GM12878 (cell line): ENCODE measurements around the gene GSC2. TPM values are rescaled to one million over a fixed set of nuclear protein-coding genes. Genes with fewer than 3 reads are reported as not detected.

Source experiments
- ATAC-seq: fragments of 200-7000 bp; cut with Tn5 transposase; 3 replicates; pipeline ENCODE4 v1.9.1; 2020; ENCODE audit warnings: mild to moderate bottlenecking, moderate library complexity
- BruUV-seq: library from RNA; stranded (reverse); fragments of 400-500 nt; replicated peaks from 2 replicates; lab custom pipeline; 2021; lab: Mats Ljungman, UMichigan
- CTCF ChIA-PET: fragments of 300-600 bp; sonication (Branson Sonifier 250); formaldehyde crosslinking; extraction: SDS; loops from one replicate; lab custom pipeline; 2021; ENCODE audit warnings: inconsistent platforms; lab: Yijun Ruan, JAX
- POLR2A ChIA-PET: fragments of 350-600 bp; formaldehyde crosslinking; extraction: SDS; loops from one replicate; lab custom pipeline; 2021; ENCODE audit warnings: inconsistent platforms; lab: Charles Lee
- RAD21 ChIA-PET: fragments of 300-600 bp; sonication (Branson Sonifier 250); formaldehyde crosslinking; loops from one replicate; lab custom pipeline; 2023; ENCODE audit warnings: antibody characterized with exemption; ENCODE audit not compliant: unreplicated experiment; lab: Charles Lee
- SMC1A ChIA-PET: fragments of 300-600 bp; sonication (Branson Sonifier 250); formaldehyde crosslinking; loops from one replicate; lab custom pipeline; 2023; ENCODE audit not compliant: unreplicated experiment, uncharacterized antibody; lab: Charles Lee
- DNase-seq: peaks from one replicate; pipeline ENCODE4 v3.0.0-alpha.2; 2011; ENCODE audit warnings: low read depth, low spot score
- FAIRE-seq: peaks from 3 replicates; lab custom pipeline; 2011; peaks lifted over from hg19 to GRCh38; lab: Jason Lieb, UNC
- H2AFZ ChIP-seq: 2 replicates; pipeline ENCODE4 v1.6.0; 2011; ENCODE audit warnings: low read depth, low read length, control low read depth; ENCODE audit not compliant: control insufficient read depth
- H3K27ac ChIP-seq: 2 replicates; pipeline ENCODE4 v1.5.1; 2011; ENCODE audit warnings: control low read depth; ENCODE audit not compliant: control insufficient read depth, insufficient read depth
- H3K27me3 ChIP-seq, 2 experiments: replicated peaks in 1 of 2; 2 replicates each; pipeline versions ENCODE4 v1.6.0 to v1.6.1; 2011; ENCODE audit warnings: low read length in 1 of 2; ENCODE audit not compliant: control insufficient read depth in 2 of 2, insufficient read depth in 2 of 2
- H3K36me3 ChIP-seq, 2 experiments: 2 replicates each; pipeline ENCODE4 v1.5.1; 2011; ENCODE audit warnings: low read length in 1 of 2; ENCODE audit not compliant: control insufficient read depth in 2 of 2, insufficient read depth in 2 of 2
- H3K4me1 ChIP-seq: 2 replicates; pipeline ENCODE4 v1.6.1; 2011; ENCODE audit warnings: mild to moderate bottlenecking, low read length, moderate library complexity, mixed read lengths; ENCODE audit not compliant: control insufficient read depth, insufficient read depth
- H3K4me2 ChIP-seq: 2 replicates; pipeline ENCODE4 v1.6.0; 2011; ENCODE audit warnings: control low read depth; ENCODE audit not compliant: control insufficient read depth, insufficient read depth
- H3K4me3 ChIP-seq: fragments of 200-600 bp; sonication (generic); 2 replicates; pipeline ENCODE4 v1.5.1; 2016
- H3K79me2 ChIP-seq: 2 replicates; pipeline ENCODE4 v1.6.0; 2011; ENCODE audit warnings: low read length; ENCODE audit not compliant: control insufficient read depth, insufficient read depth
- H3K9ac ChIP-seq: 2 replicates; pipeline ENCODE4 v1.8.0; 2011; ENCODE audit warnings: low read length, control low read depth, mixed read lengths; ENCODE audit not compliant: control insufficient read depth, insufficient read depth
- H3K9me3 ChIP-seq: replicated peaks from 3 replicates; pipeline ENCODE4 v1.5.1; 2011; ENCODE audit warnings: mild to moderate bottlenecking, low read length; ENCODE audit not compliant: control insufficient read depth, insufficient read depth
- H4K20me1 ChIP-seq: 2 replicates; pipeline ENCODE4 v1.6.0; 2011; ENCODE audit not compliant: control insufficient read depth, insufficient read depth
- CEBPB ChIP-seq, 2 experiments: fragments of 150-350 bp in 1 of 2; IDR thresholded peaks; 2 replicates each; pipeline ENCODE4 v1.6.1; 2012 to 2014; ENCODE audit warnings: low read depth in 2 of 2, low read length in 2 of 2, borderline replicate concordance in 1 of 2, inconsistent platforms in 1 of 2
- HDGF ChIP-seq: fragments of 450-650 bp; IDR thresholded peaks from 2 replicates; pipeline ENCODE4 v1.6.1; 2016; ENCODE audit warnings: antibody characterized with exemption
- HSF1 ChIP-seq: fragments of 150-350 bp; IDR thresholded peaks from 2 replicates; pipeline ENCODE4 v1.6.1; 2014; ENCODE audit warnings: mild to moderate bottlenecking, low read depth, low read length
- RBBP5 ChIP-seq: fragments of 200-600 bp; sonication (generic); conservative IDR thresholded peaks from 2 replicates; pipeline ENCODE4 v1.6.1; 2016
- SMARCA5 ChIP-seq: fragments of 450-650 bp; IDR thresholded peaks from 2 replicates; pipeline ENCODE4 v1.6.1; 2017; ENCODE audit warnings: mild to moderate bottlenecking
- SMC3 ChIP-seq: IDR thresholded peaks from 2 replicates; pipeline ENCODE4 v1.6.1; 2011; ENCODE audit warnings: low read length, improper control_type of control experiment, borderline replicate concordance
- SREBF2 ChIP-seq: IDR thresholded peaks from 2 replicates; pipeline ENCODE4 v1.6.1; 2012; ENCODE audit warnings: mild to moderate bottlenecking, low read length
- WGBS: methylation state at CpG from one replicate; pipeline ENCODE4 v1.1.6; 2016; ENCODE audit warnings: low lambda C conversion rate; ENCODE audit not compliant: insufficient replicate concordance, insufficient coverage; ENCODE audit errors: missing lambda C conversion rate; 5-methylcytosine and 5-hydroxymethylcytosine counted together
- in situ Hi-C: fragments of 300-500 bp; cut with MboI; formaldehyde crosslinking; loops from 9 replicates; pipeline ENCODE4 v1.14.3; 2018; ENCODE audit warnings: mixed read lengths
- intact Hi-C: fragments of 100-400 bp; cut with micrococcal nuclease; formaldehyde crosslinking; loops from one replicate; pipeline ENCODE4 v1.14.2; 2022; ENCODE audit not compliant: unreplicated experiment
- polyA plus RNA-seq, 11 experiments: library from polyadenylated mRNA; depleted of rRNA in 4 of 11; unstranded in 6 of 11; stranded (reverse) in 5 of 11; fragments of >200 nt; fragmentation: Nextera tagmentation in 4 of 11; fragmentation: Illumina TruSeq in 1 of 11; extraction: Ambion mirVana in 4 of 11; extraction: Trizol in 1 of 11; gene quantifications; 1 replicate in 1 of 11; 2 replicates in 10 of 11; pipeline versions ENCODE4 v1.2.1 to v1.2.3, GENCODE V29; 2011 to 2016; ENCODE audit warnings: inconsistent platforms in 2 of 11, missing spikeins in 2 of 11, low read depth in 1 of 11
- total RNA-seq, 4 experiments: library from RNA; depleted of rRNA in 3 of 4; stranded (reverse); fragments of >200 nt in 3 of 4; fragmentation: Illumina TruSeq in 1 of 4; extraction: Trizol in 1 of 4; gene quantifications; 2 replicates each; pipeline versions ENCODE4 v1.2.1 to v1.2.3, GENCODE V29; 2013 to 2021

The GSC2 gene
- total and polyA plus RNA-seq, 10 of the 15 experiments (the other 5 are each of a cell fraction or from before 2014, with no cell fraction given), result not detected

DNA sequence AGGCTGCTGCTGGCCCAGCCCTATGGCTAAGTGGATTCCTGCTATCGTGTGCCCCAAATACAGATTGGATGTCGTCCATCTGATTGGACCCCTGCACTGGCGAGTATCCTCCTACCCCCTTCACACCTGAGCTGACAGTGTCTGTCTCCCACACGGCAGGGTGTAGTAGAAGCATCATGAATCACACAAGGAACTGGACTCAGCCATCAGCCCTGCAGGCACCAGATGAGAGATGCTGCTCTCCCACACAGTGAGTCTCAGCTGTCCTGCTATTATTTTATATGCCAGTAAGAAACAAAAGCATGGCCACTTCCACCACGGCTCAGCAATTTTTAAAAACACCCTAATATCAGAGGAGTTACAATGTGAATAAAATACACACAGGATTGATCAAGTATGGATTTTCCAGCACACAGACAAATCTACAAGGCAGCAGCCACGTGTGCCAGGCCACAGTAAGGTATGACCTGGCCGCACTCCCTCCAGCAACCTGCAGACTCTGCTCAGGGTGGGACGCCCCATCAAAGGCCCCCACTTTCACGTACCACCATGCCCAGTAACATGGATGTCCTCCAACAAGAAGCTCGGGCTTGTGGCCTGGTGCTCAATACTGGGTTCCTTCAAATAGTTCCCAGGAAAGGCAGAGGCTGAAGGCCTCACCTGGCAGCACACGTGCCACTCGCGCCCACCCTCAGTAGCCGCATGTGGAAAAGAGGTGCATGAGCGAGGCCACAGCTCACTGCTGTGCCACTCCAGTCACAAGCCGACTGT is 44.9 kb upstream of the GSC2 start:
- H3K9me3 ChIP-seq, result no peaks in the 10 kb centered on the region
- H3K27ac ChIP-seq, result no peak overlapping the region
- H3K36me3 ChIP-seq, result no peaks in the 10 kb centered on the region
- BruUV-seq, result no TSS peak
- TF ChIP-seq RBBP5, result no peak
- TF ChIP-seq SMC3, result no peak
- TF ChIP-seq HDGF, result no peak
- TF ChIP-seq CEBPB (IDR thresholded peaks at IDR 0.05; ENCODE audit: borderline replicate concordance in 1 of 2, low read depth in 2 of 2, low read length in 2 of 2), result no peak
- no peak for TF ChIP-seq SMARCA5
- no peak for TF ChIP-seq SREBF2
- TF ChIP-seq HSF1, result no peak
- ATAC-seq, result no peak
- RAD21 ChIA-PET, result interaction anchor here (1.4 kb wide), 1 partner anchor 12 kb away, joined by 3 read pairs; no protein-coding TSS in a partner anchor
- no peaks in the 10 kb centered on the region for H4K20me1 ChIP-seq
- in situ Hi-C loops (no loop called here), intact Hi-C loops (no loop called here)
- no peak for FAIRE-seq
- CTCF ChIA-PET, result interaction anchor here (1.1 kb wide), 1 partner anchor 15 kb away, joined by 3 read pairs; no protein-coding TSS in a partner anchor
- peaks cover 0 to 7% of the 10 kb centered on the region in 2 experiments; a peak in 2 of 4 replicates for H3K27me3 ChIP-seq
- no peak overlapping the region for H2AFZ ChIP-seq
- DNase-seq, result no peak
- H3K9ac ChIP-seq, result no peak overlapping the region
- no peaks in the 10 kb centered on the region; the same call in 1 of the 2 replicates for H3K4me1 ChIP-seq
- WGBS, result 73% methylated on average over 16 of the region's 16 CpGs
- SMC1A ChIA-PET, result no interaction called here
- no peak overlapping the region for H3K4me2 ChIP-seq
- no peaks in the 10 kb centered on the region for H3K79me2 ChIP-seq
- no peak overlapping the region for H3K4me3 ChIP-seq
- POLR2A ChIA-PET, result interaction anchor here (0.6 kb wide), 1 partner anchor 421 kb away, joined by 5 read pairs; no protein-coding TSS in a partner anchor
